NCI-H1048 (cell line): Measurements from ENCODE around the gene MAD1L1.
A peak's percentile ranks its signal among the peaks of the same experiment; 100 is the strongest.

Experiments used
- DNase-seq: peaks from one replicate; lab custom pipeline; 2025; lab: John Stamatoyannopoulos, UW

MAD1L1 gene

DNA sequence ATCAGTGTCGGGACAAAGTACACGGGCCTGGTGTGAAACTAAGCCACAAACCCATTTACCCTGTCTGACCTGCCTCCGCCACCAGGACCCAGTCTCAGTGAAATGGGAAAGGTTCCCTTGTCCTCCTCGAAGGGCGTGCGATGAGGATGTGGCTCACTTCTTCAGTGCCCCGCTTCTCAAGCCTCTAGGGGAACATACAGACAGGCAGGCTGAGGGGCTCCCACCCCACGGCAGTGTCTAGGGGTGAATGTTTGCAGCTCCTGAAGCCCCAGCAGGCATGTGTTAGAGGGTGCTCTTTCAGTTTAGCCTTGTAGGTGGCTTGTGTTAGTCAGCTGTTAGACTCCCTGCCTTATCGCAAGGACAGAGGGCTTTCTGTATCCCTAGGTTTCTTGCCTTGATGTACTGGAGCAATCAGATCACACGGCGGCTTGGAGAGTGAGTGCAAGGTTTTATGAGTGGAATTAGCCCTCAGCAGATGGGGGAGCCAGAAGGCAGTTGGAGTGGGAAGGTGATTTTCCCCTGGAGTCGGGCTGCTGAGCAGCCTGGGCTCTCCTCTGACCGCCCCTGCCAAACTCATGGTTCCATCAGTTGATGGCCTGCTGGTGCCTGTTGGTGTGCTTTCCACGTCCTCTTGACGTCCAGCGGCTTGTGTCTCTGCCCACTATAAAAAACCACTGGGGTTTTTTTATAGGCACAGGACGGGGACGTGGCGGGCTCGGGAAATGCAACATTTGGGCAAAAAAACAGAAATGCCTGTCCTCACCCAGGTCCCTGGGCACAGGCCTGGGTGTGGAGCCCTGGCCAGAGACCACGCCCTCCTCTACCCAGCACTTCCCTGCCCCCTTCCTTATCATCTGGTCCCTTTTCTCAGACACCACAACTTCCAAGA lies 10.0 kb upstream of the MAD1L1 start:
- DNase-seq = no peak

- DNase-seq = peak; percentile 25
Observed at GRCh38 chr7:2241580-2242540, 9.1 kb upstream of the MAD1L1 start, which contains the start of the genes MRM2 and NUDT1. Gene MRM2 (minus strand): TSS chr7:2242205. CDS start chr7:2242169, 36 bp downstream. Gene NUDT1 (plus strand): TSS chr7:2242226. CDS start chr7:2244575, 2,349 bp downstream.

DNA sequence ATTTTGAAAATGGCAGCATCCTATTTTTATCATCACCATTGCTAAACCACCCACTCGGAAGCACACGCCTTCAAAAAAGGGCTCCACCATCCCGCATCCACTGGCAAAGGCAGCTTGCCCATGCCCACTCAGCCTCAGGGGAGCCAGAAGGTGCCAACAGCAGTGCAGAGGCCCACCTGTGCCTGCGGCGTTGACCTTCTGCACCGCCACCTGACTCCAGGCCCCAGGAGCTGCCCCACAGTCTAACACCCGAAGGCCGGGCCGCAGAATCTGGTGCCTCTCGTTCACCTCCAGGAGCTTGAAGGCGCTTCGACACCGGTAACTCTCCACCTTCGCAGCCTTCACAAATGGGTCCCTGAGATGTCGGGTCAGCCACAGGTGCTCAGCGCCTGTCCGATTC lies 6.5 kb upstream of the MAD1L1 start:
- DNase-seq = no peak

GRCh38 chr7:2237109-2237602 lies 4.4 kb upstream of the MAD1L1 start:
- DNase-seq = no peak

DNA sequence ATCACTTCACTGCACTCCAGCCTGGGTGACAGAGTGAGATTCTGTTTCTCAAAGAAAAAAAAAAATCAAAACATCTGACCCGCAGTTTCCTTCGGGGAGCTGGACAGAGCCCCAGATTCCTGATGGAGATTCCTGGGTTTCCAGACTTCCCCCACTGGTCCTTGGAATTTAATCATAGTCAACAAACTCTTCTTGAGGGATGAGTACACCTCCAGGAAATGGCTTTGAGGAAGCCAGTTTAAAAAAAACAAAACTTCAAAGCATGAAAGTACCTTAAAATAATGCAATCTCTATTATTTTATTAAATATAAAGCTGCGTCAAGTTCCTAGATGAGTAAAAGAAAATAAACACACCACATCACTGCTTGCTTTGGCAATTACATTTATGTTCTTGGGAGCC lies 1.2 kb upstream of the MAD1L1 start:
- no peak for DNase-seq

GRCh38 chr7:2231992-2232765 lies 566 bp downstream of the MAD1L1 start:
- DNase-seq = no peak

DNA sequence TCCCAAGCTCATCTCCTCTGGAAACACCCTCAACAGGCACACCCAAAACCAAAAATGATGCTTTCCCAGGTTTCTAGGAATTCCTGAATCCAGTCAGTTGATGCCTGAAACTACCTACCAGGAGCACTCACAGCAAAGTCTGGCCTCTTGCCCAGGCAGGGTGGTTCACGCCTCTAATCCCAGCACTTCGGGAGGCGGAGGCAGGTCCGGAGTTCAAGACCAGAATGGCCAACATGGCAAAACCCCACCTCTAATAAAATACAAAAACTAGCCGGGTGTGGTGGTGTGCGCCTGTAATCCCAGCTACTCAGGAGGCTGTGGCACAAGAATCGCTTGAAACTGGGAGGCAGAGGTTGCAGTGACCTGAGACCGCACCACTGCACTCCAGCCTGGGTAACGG lies 1.9 kb downstream of the MAD1L1 start:
- no peak for DNase-seq

DNA sequence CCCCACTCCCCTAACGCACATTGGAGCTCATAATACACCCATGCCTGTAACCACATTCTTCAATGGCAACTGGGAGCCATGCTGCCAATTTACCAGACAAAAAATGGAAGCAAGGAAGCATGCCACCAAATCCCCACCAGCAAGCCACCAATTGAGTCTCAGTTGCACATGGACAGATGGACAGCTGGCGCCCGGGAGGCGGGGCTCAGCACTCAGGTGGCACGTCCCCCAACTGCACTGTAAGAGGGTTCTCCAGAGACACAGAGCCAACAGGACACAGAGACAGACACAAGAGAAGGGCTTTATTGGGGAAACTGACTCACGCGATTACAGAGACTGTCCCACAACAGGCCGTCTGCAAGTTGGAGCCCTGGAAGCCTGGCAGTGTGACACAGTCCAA lies 2.5 kb downstream of the MAD1L1 start:
- DNase-seq = no peak

- DNase-seq = no peak
Observed at GRCh38 chr7:2229467-2229866, 3.3 kb downstream of the MAD1L1 start.

- DNase-seq = no peak
Observed at GRCh38 chr7:2228921-2229320, 3.8 kb downstream of the MAD1L1 start.

- no peak for DNase-seq
Observed at GRCh38 chr7:2227699-2228098, 5.0 kb downstream of the MAD1L1 start.

DNA sequence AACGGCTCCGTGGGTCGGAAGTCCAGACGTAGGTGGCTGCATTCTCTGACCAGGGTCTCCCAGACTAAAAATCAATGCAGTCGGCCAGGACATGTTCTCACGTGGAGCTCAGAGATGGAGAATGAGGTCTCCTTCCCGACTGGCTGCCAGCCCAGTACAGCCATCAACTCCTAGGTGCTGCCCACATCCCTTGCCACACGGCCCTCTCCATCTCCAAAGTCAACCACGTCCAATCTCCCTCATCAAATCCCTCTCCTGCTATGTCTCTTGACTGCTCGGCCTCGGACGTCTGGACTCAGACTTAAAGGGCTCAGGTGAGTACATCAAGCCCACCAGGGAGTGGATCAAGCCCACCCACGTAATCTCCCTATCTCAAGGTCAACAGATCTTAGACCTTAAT lies 6.9 kb downstream of the MAD1L1 start:
- no peak for DNase-seq

DNA sequence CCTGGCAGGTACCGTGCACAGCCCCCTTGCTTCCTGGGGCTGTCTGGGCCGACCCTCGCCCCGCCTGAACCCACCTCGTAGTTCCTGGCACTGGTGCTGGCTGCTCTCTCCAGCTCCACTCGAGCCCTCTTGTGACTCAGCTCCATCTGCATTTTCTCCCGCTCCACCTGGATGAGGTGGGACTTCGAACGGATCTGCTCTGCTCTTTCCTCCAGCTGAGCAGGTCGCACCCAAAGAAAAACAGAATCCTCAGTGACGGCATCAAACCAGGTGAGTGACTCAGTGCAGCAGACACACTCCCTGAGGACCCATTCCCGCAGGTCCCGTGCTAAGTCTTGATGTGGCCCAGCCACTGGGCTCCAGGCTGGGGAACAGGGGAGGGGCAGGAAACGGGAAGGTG lies 7.4 kb downstream of the MAD1L1 start:
- no peak for DNase-seq

GRCh38 chr7:2224934-2225333 lies 7.8 kb downstream of the MAD1L1 start:
- DNase-seq = no peak

DNA sequence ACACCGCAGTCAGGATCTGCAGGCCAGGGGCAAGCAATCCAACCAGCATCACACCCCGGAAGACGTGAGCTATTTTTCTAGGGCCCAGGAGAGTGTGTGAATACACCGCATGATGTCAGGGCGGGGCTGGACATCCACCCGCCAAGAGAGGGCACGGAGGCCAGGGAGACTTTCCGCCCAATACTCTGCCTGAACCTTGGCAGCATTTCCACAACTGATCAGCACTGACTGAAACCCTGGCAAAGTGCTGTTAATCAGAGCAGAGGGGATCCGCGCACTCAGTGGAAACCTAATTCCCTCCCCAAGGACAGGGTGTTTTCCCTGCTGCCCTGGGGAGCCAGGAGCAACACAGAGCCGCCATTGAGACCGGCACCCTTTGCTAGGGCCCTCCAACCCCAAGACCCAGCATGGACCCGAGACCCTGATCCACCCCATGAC lies 8.2 kb downstream of the MAD1L1 start:
- no peak for DNase-seq

DNA sequence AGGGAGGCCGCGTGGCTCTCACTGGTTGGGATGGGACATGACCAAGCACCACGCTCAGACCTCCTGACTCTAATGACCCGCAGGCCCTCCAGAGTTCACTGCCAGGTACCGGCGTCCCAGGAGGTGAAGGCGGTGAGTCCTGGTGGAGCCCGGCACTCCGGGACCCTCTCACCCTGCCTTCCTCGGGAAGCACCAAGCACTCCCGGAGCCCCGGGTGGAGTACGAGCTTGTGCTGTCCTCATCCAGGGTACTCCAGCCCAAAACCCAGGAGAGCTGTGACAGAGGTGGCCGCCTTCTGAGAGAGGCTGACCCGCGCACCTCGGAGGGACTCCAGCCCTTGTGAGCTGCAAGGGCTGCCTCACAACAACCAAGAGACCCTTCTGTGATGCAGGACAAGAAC lies 9.4 kb downstream of the MAD1L1 start:
- no peak for DNase-seq

- DNase-seq = no peak
Observed at GRCh38 chr7:2222516-2222915, 10.2 kb downstream of the MAD1L1 start.

DNA sequence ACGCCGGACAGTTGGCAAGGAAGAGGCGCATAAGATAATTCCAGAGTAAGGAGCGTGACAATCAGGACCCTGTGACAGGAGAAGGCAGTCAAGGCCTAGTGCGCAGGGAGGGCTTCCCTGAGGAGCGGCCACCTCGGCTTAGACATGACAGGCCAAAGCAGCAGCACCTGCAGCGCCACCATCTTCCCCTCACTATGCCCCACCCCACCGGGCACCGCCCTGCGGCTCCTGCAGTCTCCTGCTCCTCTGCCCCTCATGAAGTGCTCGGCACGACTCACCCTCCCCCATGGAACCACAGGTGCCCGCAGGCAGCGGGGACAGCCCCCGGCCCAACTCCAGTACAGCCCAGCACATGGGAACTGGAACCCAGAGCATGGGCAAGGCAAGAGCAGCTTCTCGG lies 11.8 kb downstream of the MAD1L1 start:
- DNase-seq = no peak

- DNase-seq = no peak
Observed at GRCh38 chr7:2220506-2220905, 12.2 kb downstream of the MAD1L1 start.

- DNase-seq = no peak
Observed at GRCh38 chr7:2220030-2220429, 12.7 kb downstream of the MAD1L1 start.

GRCh38 chr7:2219606-2220005 lies 13.1 kb downstream of the MAD1L1 start:
- no peak for DNase-seq

DNA sequence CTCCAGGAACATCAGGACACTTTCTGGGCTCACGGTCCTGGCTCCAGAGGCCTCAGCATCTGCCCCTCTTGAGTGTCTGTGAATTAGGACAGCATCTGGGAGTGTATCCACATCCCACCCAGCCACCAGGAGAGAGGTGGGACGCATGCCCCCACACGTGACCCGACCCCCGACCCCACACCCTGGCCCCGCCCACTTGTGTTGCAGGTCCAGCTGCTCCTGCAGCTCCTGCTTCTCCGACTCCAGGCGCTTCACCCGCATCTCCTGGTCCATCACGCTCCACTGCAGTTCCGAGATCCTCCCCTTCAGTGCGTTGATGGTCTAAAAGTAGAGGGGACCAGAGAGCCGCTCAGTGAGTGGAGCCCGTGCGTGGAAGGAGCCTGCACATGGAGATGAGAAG lies 13.6 kb downstream of the MAD1L1 start:
- DNase-seq = no peak
